H9 (cell line): ENCODE results near the gene BTN1A1. TPM values are rescaled to one million over a fixed set of nuclear protein-coding genes. Genes with fewer than 3 reads are reported as not detected.

ENCODE experiments used
- DNase-seq: peaks from one replicate; pipeline ENCODE4 v3.0.0-alpha.2; 2017
- H2AFZ ChIP-seq: one replicate; pipeline ENCODE4 v1.6.1; 2013; ENCODE audit warnings: mild to moderate bottlenecking, low read length, control low read depth, moderate library complexity
- H2AK5ac ChIP-seq: 2 replicates; pipeline ENCODE4 v1.6.1; 2013; ENCODE audit warnings: low read length, control low read depth, mixed read lengths; ENCODE audit not compliant: insufficient read length
- H2BK120ac ChIP-seq: one replicate; pipeline ENCODE4 v1.6.1; 2013; ENCODE audit warnings: low read depth, mild to moderate bottlenecking, low read length, control low read depth, inconsistent platforms; ENCODE audit not compliant: poor library complexity, severe bottlenecking
- H2BK12ac ChIP-seq: 2 replicates; pipeline ENCODE4 v1.6.1; 2013; ENCODE audit warnings: low read length, control low read depth, mixed read lengths, low read depth; ENCODE audit not compliant: insufficient read length
- H2BK15ac ChIP-seq: 2 replicates; pipeline ENCODE4 v1.6.1; 2013; ENCODE audit warnings: low read depth, low read length, control low read depth
- H2BK20ac ChIP-seq: one replicate; pipeline ENCODE4 v1.6.1; 2013; ENCODE audit warnings: low read depth, mild to moderate bottlenecking, low read length, control low read depth, inconsistent platforms; ENCODE audit not compliant: poor library complexity, severe bottlenecking
- H2BK5ac ChIP-seq: 2 replicates; pipeline ENCODE4 v1.6.1; 2013; ENCODE audit warnings: low read length, control low read depth, mixed read lengths; ENCODE audit not compliant: insufficient read length
- H3K14ac ChIP-seq: 2 replicates; pipeline ENCODE4 v1.6.1; 2013; ENCODE audit warnings: low read length, control low read depth; ENCODE audit not compliant: insufficient read depth
- H3K18ac ChIP-seq: 2 replicates; pipeline ENCODE4 v1.6.1; 2013; ENCODE audit warnings: low read depth, mild to moderate bottlenecking, mixed read lengths, low read length, control low read depth; ENCODE audit not compliant: insufficient read length
- H3K23ac ChIP-seq: 2 replicates; pipeline ENCODE4 v1.6.1; 2013; ENCODE audit warnings: low read length, control low read depth, mixed read lengths, low read depth; ENCODE audit not compliant: insufficient read length
- H3K23me2 ChIP-seq: 2 replicates; pipeline ENCODE4 v1.6.1; 2013; ENCODE audit warnings: low read depth, mild to moderate bottlenecking, mixed read lengths, low read length, control low read depth; ENCODE audit not compliant: insufficient read length, poor library complexity, severe bottlenecking
- H3K27ac ChIP-seq: 2 replicates; pipeline ENCODE4 v1.5.1; 2013; ENCODE audit warnings: low read length, control low read depth, mixed read lengths, low read depth; ENCODE audit not compliant: insufficient read length
- H3K27me3 ChIP-seq: 2 replicates; pipeline ENCODE4 v1.6.1; 2013; ENCODE audit warnings: low read length, control low read depth, inconsistent platforms; ENCODE audit not compliant: insufficient read depth
- H3K4ac ChIP-seq: 2 replicates; pipeline ENCODE4 v1.6.1; 2013; ENCODE audit warnings: low read depth, mild to moderate bottlenecking, control low read depth, inconsistent platforms, low read length, moderate library complexity
- H3K4me1 ChIP-seq: 2 replicates; pipeline ENCODE4 v1.6.1; 2013; ENCODE audit warnings: low read length, control low read depth, inconsistent platforms; ENCODE audit not compliant: insufficient read depth
- H3K4me2 ChIP-seq: 2 replicates; pipeline ENCODE4 v1.6.1; 2013; ENCODE audit warnings: low read length, control low read depth, mixed read lengths; ENCODE audit not compliant: insufficient read length, insufficient read depth
- H3K56ac ChIP-seq: 2 replicates; pipeline ENCODE4 v1.6.1; 2013; ENCODE audit warnings: low read depth, mild to moderate bottlenecking, mixed read lengths, low read length, control low read depth; ENCODE audit not compliant: insufficient read length
- H3K79me1 ChIP-seq: 2 replicates; pipeline ENCODE4 v1.6.1; 2013; ENCODE audit warnings: low read depth, mild to moderate bottlenecking, moderate library complexity, low read length, control low read depth, inconsistent platforms; ENCODE audit not compliant: insufficient read depth, poor library complexity, severe bottlenecking
- H3K79me2 ChIP-seq: 2 replicates; pipeline ENCODE4 v1.6.1; 2013; ENCODE audit warnings: low read length, control low read depth, inconsistent platforms; ENCODE audit not compliant: insufficient read depth
- H3K9ac ChIP-seq: 2 replicates; pipeline ENCODE4 v1.6.1; 2013; ENCODE audit warnings: low read length, control low read depth, mixed read lengths; ENCODE audit not compliant: insufficient read length; ENCODE audit errors: extremely low read depth
- H3K9me3 ChIP-seq: one replicate; pipeline ENCODE4 v1.6.1; 2013; ENCODE audit warnings: low read depth, low read length, inconsistent platforms; ENCODE audit not compliant: control insufficient read depth
- H3T11ph ChIP-seq: one replicate; pipeline ENCODE4 v1.6.1; 2013; ENCODE audit warnings: mild to moderate bottlenecking, low read length, control low read depth, inconsistent platforms
- H4K20me1 ChIP-seq: one replicate; pipeline ENCODE4 v1.6.1; 2013; ENCODE audit not compliant: control insufficient read depth, insufficient read length, insufficient read depth
- H4K5ac ChIP-seq: 2 replicates; pipeline ENCODE4 v1.6.1; 2013; ENCODE audit warnings: low read depth, mild to moderate bottlenecking, mixed read lengths, low read length, control low read depth; ENCODE audit not compliant: insufficient read length
- H4K8ac ChIP-seq: replicated peaks from 2 replicates; pipeline ENCODE4 v1.6.1; 2013; ENCODE audit warnings: low read length, control low read depth, mixed read lengths, low read depth; ENCODE audit not compliant: insufficient read length
- H4K91ac ChIP-seq: 2 replicates; pipeline ENCODE4 v1.6.1; 2013; ENCODE audit warnings: low read depth, mild to moderate bottlenecking, moderate library complexity, mixed read lengths, low read length, control low read depth; ENCODE audit not compliant: insufficient read length
- H3K27ac Mint-ChIP-seq, 3 experiments: 2 replicates in 2 of 3; 3 replicates in 1 of 3; pipeline ENCODE4 v1.8.0; 2020 to 2021; ENCODE audit warnings: mixed read lengths in 3 of 3, mild to moderate bottlenecking in 1 of 3, moderate library complexity in 1 of 3
- H3K27me3 Mint-ChIP-seq: 2 replicates; pipeline ENCODE4 v1.8.0; 2021; ENCODE audit warnings: low read depth, mild to moderate bottlenecking, moderate library complexity, mixed read lengths
- H3K36me3 Mint-ChIP-seq, 3 experiments: 2 replicates in 2 of 3; 3 replicates in 1 of 3; pipeline ENCODE4 v1.8.0; 2020 to 2021; ENCODE audit warnings: low read depth in 3 of 3, mixed read lengths in 3 of 3; ENCODE audit not compliant: insufficient read depth in 1 of 3
- H3K4me1 Mint-ChIP-seq, 2 experiments: 2 replicates each; pipeline ENCODE4 v1.8.0; 2020; ENCODE audit warnings: mixed read lengths in 2 of 2
- H3K4me3 Mint-ChIP-seq, 2 experiments: 2 replicates in 1 of 2; 3 replicates in 1 of 2; pipeline ENCODE4 v1.8.0; 2020 to 2021; ENCODE audit warnings: mild to moderate bottlenecking in 2 of 2, mixed read lengths in 2 of 2, moderate library complexity in 1 of 2
- H3K9me3 Mint-ChIP-seq, 2 experiments: 2 replicates in 1 of 2; 3 replicates in 1 of 2; pipeline ENCODE4 v1.8.0; 2020; ENCODE audit warnings: mild to moderate bottlenecking in 2 of 2, mixed read lengths in 2 of 2, moderate library complexity in 1 of 2
- CTCF ChIP-seq: fragments of 200-600 bp; sonication (generic); conservative IDR thresholded peaks from 3 replicates; pipeline ENCODE4 v1.8.0; 2021; ENCODE audit warnings: antibody characterized with exemption, mild to moderate bottlenecking
- WGBS: extraction: QIAGEN DNeasy Blood & Tissue Kit; methylation state at CpG from one replicate; pipeline ENCODE4 v1.1.7; 2013; ENCODE audit warnings: missing lambda C conversion rate, low lambda C conversion rate, mixed read lengths; ENCODE audit not compliant: insufficient read length; ENCODE audit errors: extremely low coverage; 5-methylcytosine and 5-hydroxymethylcytosine counted together
- total RNA-seq: library from RNA; stranded (reverse); gene quantifications from 2 replicates; pipeline ENCODE4 v1.2.1, GENCODE V29; 2021

The BTN1A1 gene
- total RNA-seq, 1 experiment from 2014 or later = 0.15 TPM

- no peak overlapping the region for H3K4me3 Mint-ChIP-seq
Observed at GRCh38 chr6:26525838-26526237, 25.7 kb downstream of the BTN1A1 start.

More at GRCh38 chr6:26525838-26526237, 25.7 kb downstream of the BTN1A1 start:
- Mint-ChIP-seq H3K4me1 (peaks cover 42 to 46% of the 10 kb centered on the region in 2 experiments), H3K27me3 (0 out of 2 replicates have a peak, but pooled peaks cover 2% of the 10 kb centered on the region), H3K36me3 (no peaks in the 10 kb centered on the region; a peak in 1 of 7 replicates), H3K9me3 (no peaks in the 10 kb centered on the region; a peak in 1 of 5 replicates), H3K27ac (no peak overlapping the region)
- Histone ChIP-seq H3K56ac (no peak overlapping the region), H3K27ac (no peak overlapping the region), H2AFZ (no peak overlapping the region), H3K23me2 (no peaks in the 10 kb centered on the region), H3K4ac (no peak overlapping the region), H3K9me3 (no peaks in the 10 kb centered on the region), H2BK20ac (no peak overlapping the region), H3K79me2 (no peaks in the 10 kb centered on the region), H3K14ac (no peak overlapping the region), H3K9ac (no peak overlapping the region), H4K91ac (no peak overlapping the region), H3K18ac (no peak overlapping the region), H2BK12ac (no peak overlapping the region), H3K23ac (no peak overlapping the region), H3K79me1 (no peaks in the 10 kb centered on the region), H4K20me1 (no peaks in the 10 kb centered on the region), H3K4me2 (no peak overlapping the region), H2BK5ac (no peak overlapping the region), H2AK5ac (no peak overlapping the region), H3K4me1 (peaks cover 4% of the 10 kb centered on the region; the same call in 1 of the 2 replicates), H4K8ac (no peak overlapping the region), H4K5ac (no peak overlapping the region), H2BK15ac (no peak overlapping the region), H3K27me3 (no peaks in the 10 kb centered on the region), H2BK120ac (no peak overlapping the region), H3T11ph (no peak overlapping the region)
- DNase-seq = no peak
- no peak for TF ChIP-seq CTCF
- no CpG with 5 or more reads among the region's 2 CpGs for WGBS
